A549 (cell line): ENCODE data around the gene OPRM1.

Experiments
- CHD2 ChIP-seq: fragments of 150-350 bp; IDR thresholded peaks from 2 replicates; pipeline ENCODE4 v1.6.1; 2014; ENCODE audit warnings: low read length; ENCODE audit not compliant: partially characterized antibody
- CTCF ChIP-seq: fragments of >200 bp; sonication (Bioruptor Twin); formaldehyde crosslinking; IDR thresholded peaks from 3 replicates; pipeline ENCODE4 v1.5.1; 2016
- POLR2A ChIP-seq: IDR thresholded peaks from 2 replicates; pipeline ENCODE4 v1.6.1; 2012; ENCODE audit warnings: mild to moderate bottlenecking, low read length

- TF ChIP-seq CTCF (no peak), CHD2 (no peak), POLR2A (no peak)
Observed at GRCh38 chr6:154125421-154125820, 86.4 kb downstream of the OPRM1 start.
